Sciatic nerve (tissue), 2 donors: ENCODE results near the gene GDPD2. TPM values are rescaled to one million over a fixed set of nuclear protein-coding genes. Genes with fewer than 3 reads are reported as not detected.

ENCODE experiments used
- ATAC-seq: fragments of 200-7000 bp; cut with Tn5 transposase; one replicate; pipeline ENCODE4 v1.9.1; 2020; ENCODE audit warnings: mild to moderate bottlenecking, moderate library complexity
- DNase-seq: peaks from one replicate; pipeline ENCODE4 v3.0.0-alpha.2; 2020; ENCODE audit warnings: low spot score
- intact Hi-C: fragments of 100-400 bp; cut with DNase I; formaldehyde crosslinking; loops from one replicate; pipeline ENCODE4 v1.14.2; 2022
- total RNA-seq: library from RNA; stranded (reverse); fragmentation: NEBNext Ultra II Directional; extraction: Animal tissue kit (Norgen Biotek cat#: 25700); gene quantifications from one replicate; pipeline ENCODE4 v1.2.1, GENCODE V29; 2021
- donor health status: DM: no; HTN: no; CAD: no.
- donor health status: DM: no; HTN: no; CAD: no.

GDPD2 gene
- total RNA-seq, 1 donor from 2014 or later = 0.22 TPM

DNA sequence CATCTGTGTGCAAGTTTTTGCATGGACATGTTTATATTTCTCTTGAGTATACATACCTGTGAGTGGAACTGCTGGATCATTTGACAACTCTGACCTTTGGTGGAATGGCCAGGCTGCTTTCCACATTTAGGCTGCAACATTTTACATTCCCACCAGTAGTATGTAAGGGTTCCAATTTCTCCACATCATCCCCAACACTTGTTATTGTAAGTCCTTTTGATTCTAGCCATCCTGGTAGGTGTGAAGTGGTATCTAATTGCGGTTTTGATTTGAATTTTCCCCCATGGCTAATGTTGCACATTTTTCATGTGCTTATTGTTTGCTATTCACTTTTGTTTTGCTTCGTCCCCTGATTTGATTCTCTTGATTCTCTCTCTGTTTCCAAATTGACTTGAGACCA, 37.9 kb downstream of the GDPD2 start:
- ATAC-seq (no peak), DNase-seq (no peak)
- intact Hi-C loops = no loop called here

GRCh38 chrX:70464051-70464450, 40.9 kb downstream of the GDPD2 start:
- intact Hi-C loops = no loop called here
- ATAC-seq (no peak), DNase-seq (no peak)

DNA sequence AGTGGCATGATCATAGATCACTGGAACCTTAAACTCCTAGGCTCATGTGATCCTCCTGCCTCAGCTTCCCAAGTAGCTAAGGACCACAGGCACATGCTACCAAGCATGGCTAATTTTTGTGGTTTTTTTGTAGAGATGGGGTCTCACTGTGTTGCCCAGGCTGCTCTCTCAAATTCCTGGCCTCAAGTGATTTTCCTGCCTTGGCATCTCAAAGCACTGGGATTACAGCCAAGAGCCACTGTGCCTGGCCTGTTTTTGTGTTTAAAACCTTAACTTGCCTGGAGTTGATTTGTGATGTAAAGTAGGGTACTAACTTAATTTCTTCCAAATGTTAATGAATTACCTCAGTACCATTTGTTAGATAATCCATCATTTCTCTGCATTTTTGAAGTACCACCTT, 43.9 kb downstream of the GDPD2 start:
- DNase-seq (no peak), ATAC-seq (no peak)
- intact Hi-C loops = no loop called here

DNA sequence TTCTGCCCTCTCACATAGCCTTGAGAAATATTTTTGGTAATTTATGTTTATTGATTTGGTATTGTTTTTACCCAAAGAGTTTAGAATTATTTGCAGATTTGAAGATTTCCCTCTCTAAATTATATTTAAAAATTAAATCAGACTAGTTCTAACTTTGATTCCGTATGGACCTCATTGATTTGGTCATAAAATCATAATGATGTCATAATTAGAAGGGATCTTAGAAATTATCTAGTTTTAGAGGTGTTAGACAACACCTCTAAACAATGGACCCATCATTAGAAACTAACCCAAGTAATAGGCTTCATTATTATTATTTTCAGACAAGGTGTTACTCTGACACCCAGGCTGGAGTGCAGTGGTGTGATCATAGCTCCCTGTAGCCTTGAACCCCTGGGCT, 45.6 kb downstream of the GDPD2 start:
- DNase-seq = no peak
- no peak for ATAC-seq
- intact Hi-C loops = no loop called here

DNA sequence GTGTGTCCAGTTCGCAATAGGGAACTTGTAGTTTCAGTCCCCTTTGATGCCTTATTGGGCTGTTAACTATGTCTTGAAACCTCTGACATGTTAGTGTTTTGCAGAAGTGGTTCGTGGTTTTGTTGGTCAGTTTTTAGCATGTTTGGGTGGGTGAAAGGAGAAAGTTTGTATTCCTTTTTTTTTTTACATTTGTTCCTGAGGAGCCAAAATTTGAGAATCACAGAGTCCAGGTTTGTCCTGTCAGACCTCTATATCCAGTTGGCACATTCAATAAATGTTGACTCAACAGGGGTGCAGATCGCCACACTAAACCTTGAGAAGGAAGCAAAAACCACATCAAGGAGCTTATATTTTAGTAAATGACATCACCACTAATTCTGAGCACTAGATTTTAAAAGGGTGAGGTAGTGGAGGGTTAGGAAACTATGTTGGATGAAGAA, 47.8 kb downstream of the GDPD2 start:
- intact Hi-C loops = no loop called here
- no peak for ATAC-seq
- no peak for DNase-seq

DNA sequence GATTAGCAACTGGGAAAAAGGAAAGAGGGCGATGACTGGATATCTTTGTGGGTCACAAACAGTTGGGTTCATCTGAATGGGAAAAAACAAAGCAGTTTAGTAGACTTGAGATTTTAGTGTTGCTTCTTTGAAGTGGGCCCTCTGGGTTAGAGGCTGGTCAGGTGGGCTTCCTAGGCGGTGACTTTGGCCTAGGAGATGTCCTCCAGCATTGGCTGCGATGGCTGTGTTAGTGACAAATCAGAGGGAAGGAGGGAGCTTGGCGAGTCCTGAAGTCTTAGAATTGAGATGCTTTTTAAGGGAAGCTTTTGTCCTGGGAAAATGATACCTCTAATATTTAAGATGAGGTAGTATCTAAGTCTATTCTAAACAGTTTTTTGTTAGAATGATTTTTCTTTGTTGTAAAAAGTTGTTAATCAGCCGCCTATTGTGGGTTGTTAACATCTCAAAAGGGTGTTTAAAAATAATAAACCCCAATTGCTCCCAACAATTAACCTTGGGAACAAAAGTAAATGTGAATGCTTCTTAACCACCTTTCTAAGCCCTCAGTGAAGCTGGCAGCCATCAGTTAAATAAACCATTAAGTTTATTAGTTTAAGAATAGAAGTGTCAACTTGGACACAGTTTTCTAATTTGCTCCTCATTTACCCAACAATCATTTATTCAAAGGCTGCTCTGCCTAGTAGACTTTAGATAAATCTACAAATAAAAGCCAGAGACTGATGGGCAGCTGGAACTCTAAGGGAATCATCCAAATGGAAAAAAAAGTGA, 53.2 kb downstream of the GDPD2 start:
- intact Hi-C loops = no loop called here
- ATAC-seq (no peak), DNase-seq (no peak)

DNA sequence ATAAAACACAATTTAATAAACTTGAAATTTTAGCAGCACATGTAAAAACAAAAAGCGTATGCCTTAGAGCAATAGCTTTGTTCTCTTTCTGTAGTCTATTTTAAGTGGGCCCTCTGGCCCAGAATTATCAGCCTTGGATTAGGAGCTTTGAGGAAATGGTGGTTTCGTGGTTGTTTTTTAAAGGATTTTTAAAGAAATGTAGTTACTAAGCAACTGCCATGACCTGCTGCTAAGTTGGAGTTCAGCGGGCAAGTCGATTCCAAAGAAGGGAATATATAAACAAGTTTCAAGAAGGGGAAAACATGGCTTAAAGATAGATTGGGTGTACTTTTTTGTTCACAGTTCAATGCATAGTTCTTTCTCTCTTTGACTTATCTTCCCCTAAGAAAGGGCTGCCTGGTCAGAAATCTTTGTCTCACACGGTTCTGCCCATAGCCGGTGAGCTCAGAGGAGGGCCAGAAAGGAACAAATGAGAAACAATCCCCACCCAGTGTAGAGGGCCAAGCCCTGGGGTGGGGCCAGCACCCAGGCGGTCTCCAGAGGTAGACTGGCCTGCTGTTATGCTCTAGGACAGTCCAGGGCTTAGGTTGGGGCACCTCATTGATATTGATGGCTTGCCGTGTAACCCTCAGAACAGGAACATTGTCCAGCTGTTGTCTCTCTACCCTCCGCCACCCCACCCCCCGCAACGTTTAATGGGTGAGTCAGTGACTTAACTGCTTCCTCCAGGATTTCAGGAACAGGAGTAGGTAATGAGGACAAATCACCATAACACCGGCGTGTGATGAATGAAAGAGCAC, 54.0 kb downstream of the GDPD2 start:
- intact Hi-C loops = no loop called here
- no peak for DNase-seq
- ATAC-seq = peak; percentile 88

DNA sequence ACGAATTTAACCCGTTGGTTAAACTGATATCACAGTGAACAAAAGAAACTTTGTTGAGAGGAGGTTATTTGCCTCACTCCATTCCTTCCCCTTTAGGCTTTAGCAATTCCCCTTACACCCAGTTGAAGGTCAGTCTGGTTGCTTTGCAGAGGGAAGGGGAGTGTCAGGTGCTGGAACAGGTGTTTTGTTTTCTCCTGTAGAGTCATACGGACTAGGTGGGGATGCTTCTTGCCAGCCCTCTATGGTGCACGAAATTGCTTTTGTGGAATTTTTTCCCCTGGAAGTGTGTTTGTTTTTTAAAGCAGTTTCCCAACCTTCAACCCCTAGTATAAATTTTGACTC, 54.6 kb downstream of the GDPD2 start:
- intact Hi-C loops = no loop called here
- DNase-seq (no peak), ATAC-seq (no peak)

GRCh38 chrX:70478526-70479245, 55.6 kb downstream of the GDPD2 start:
- no peak for ATAC-seq
- DNase-seq = no peak
- intact Hi-C loops = no loop called here

DNA sequence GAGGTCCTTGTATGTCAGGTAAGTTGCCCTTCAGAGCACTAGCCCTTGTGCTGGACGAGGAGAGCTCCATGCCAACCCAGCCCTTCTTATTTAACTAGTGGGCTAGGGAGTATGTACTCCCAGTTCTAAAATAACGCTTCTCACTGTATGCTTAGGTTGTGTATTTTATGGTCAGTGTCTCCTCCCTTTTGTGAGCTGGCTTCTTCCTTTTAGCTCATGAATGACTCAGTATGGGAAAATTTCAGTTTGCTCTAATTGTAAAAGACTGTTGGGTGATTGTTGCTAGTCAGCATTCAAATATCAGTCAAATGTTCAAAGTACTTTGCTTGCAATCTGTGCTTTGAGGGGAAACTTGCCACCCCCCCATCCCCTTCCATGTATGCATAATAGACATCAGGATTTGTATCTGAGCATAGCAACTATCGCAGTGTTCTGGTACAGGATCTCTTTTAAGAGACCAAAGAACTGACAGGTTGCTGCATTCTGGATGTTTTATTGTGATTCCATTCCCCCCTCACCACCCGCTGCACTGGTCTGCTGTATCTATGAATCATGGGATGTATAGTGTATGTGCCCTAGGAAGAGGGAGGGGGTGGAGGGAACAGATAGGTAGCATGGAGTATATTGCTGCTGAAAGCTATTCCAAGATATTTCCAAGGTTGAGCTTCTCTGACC, 56.3 kb downstream of the GDPD2 start:
- intact Hi-C loops = no loop called here
- DNase-seq = no peak
- no peak for ATAC-seq

DNA sequence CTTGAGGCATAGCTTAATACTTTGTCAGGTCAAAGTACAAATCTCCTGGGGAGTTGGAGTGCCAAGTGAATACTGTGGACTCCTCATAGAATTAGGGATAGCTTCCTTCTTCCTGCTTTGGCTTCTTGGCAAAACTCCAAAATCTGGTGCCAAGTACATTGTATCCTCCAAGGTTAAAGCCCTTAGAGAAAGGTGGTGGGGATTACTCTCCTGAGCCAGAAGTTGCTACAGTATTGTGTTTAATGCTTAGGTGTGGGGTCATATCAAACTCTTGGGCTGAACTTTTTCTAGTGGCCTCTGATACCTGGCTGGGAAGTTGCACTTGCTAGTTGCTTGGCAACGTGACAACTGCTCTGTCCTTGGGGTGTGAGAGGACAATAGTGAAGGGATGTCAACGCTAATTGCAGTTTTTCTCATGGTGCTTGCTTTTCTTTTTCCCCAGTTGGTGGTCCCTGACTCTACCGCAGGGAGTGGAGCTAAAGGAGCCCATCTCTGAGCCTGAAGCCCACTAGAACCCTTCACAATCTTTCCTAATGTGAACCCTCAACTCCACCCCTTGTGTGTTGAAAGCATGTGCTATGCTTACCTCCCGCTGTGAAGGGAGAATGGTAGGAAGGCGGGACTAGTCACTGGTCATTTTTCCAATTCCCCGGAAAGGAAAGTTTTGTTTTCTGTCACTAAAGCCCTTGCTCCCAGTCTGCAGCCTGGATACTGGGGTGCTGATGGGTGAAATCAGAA, 57.0 kb downstream of the GDPD2 start:
- DNase-seq (no peak), ATAC-seq (no peak)
- intact Hi-C loops = no loop called here

DNA sequence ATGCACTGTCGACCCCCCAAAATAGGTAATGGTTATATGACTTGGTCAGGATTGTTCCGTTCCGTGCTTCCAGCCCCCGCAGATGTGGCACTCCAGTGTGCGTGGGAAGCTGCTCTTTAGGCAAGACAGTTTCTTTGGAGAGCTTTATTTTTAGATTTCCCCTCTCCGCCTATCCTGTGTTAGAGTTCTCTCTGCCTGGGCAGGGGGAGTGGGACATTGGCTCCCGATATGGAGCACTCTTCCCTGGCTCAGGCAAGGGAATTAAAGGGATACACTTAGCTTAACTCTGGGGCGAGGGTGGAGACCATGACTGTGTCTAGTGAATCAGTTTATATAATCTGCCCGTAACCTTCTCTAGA, 57.5 kb downstream of the GDPD2 start:
- DNase-seq = no peak
- intact Hi-C loops = no loop called here
- ATAC-seq = no peak

GRCh38 chrX:70481471-70482270, 58.6 kb downstream of the GDPD2 start:
- ATAC-seq (no peak), DNase-seq (no peak)
- intact Hi-C loops = no loop called here

- ATAC-seq (no peak), DNase-seq (no peak)
- intact Hi-C loops = no loop called here
Observed at GRCh38 chrX:70482300-70482699, 59.2 kb downstream of the GDPD2 start.
